DMS79 (cell line): ENCODE results near the gene LCP2.

Experiments used
- DNase-seq: peaks from one replicate; lab custom pipeline; 2025; lab: John Stamatoyannopoulos, UW

Gene LCP2

DNA sequence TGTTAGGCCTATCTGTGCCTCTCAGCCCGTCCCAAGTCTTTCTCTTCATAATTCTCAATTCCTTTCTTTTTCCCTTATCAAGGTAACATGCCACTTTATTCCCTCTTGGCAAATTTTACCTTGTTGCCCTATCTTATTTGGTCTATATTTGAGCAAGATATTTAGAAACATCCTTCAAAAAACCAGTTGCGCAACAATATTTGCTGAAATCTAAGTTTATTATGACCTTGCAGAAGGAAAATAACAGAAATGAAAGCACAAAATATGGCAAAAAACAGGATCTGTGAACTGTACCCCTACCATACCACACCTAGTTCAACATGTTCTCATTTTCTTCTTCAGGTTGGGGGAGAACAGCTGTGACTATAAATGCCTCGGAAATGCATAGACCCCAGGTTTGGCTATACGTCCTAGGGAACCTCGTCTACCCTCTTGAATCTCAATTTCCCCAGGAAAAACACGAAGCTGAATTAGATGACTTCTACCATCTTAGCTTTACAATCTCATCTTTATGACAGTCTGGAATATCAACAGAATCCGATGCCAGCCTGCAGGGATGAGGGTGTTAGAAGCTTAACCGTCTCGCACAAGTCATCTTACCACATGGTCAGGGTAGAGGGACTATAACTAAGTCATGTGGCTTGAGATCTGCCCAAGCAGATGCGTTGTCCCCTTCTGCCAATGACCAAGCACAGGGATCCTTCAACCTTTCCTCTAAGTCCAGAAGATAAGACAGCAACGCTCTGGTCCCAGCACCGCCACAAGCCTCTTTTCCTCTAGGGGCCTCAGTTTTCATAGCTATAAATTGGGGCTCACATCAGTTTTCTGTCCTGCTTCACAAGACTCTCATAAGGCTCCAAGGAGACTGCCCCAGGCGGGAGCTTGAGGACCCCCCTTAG is 1.3 kb downstream of the LCP2 start:
- no peak for DNase-seq

DNA sequence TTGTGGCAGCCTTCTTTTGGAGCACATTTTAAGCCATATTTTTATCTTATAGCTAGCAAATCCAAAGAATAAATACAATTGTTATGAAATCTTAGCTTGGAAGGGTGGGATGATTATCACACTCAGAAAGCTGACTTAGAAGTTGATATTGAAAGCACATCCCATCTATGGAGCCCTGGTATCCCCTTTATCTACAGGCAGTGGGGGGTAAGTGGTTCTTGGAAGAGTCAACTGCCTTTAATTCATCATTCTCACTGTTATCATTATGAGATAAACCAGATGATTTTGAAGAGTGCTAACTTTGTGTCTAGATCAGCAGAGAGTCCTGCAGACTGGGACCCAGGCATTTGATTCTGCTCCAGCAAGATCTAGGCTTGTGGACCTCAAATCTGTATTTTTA is 3.0 kb downstream of the LCP2 start:
- DNase-seq: no peak

DNA sequence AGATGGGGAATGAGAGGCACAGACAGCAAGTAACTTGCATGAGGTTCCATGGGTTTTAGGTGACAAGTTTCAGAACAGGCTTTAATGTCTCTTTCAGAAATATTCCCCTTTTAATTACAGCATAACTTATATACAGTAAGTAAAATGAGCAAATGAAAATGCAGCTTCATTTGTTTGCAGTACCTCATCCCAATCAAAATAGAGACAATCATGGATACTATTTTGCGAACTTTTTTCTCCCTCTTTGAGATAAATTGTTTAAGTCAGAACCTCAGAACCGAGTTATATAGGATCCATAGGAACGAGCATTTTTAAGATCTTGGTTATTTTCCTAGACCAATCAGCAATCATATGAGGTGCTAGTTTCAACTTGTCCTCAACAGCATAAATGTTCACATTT is 3.5 kb downstream of the LCP2 start:
- no peak for DNase-seq

DNA sequence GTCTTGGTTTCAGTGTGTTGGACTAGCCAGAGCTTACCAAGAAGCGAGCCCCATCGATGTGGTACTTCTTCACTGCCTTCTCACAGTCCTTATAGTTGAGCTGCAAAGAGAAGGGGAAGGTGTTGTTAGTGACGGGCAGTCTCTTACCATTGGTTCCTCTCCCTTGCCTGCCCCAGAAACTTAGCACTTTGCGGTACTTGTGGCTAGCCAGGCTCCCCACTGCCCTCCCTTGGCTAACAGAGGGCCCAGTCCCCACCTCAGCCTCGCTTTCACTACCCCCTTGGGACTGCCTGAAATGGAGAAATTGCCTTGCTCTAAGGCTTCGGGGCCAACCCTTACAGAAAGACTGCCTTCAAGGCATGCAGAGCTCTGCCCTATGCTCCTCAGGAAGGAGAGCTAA is 4.3 kb downstream of the LCP2 start:
- no peak for DNase-seq

DNA sequence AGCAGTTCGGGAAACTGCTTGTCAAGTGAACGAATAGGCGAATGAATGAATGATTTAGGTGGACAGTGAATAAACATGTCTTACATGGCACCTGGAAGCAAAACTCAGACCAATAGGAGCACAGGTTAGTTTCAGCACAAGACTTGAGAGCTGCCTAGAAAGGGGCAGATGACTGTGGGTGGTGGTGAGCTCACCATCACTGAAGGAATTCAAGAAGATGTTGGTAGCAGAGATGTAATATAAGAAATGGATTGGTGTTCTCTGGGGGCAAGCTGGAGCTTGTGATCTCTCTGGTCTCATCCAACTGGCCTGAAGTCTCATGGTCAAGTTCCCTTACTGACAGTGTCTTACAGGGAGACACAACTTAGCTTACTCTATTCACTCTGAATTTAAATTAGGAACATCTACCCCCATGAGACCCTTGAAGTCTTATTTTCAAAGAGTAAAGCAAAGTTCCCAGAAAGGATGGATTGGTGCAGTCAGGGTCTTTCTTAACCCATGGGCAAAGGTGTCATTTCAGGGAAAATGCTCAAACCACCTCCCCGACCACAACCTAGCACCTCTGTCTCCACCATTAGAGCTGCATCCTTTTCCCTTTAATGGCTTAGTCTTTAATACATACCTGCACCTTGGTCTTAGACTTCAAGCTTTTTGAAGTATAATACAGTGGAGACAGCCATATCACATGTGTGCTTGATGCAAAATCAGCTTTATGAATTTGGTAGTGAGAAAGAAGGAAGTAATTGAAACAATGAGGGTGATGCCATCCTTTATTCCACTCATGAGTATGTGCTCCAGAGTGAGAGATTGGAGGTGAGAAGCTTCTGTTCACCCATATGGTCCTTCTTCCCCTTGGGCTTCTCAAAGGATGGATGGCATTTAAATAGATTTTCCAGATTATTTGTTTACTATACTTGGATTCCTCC is 5.1 kb downstream of the LCP2 start:
- no peak for DNase-seq

DNA sequence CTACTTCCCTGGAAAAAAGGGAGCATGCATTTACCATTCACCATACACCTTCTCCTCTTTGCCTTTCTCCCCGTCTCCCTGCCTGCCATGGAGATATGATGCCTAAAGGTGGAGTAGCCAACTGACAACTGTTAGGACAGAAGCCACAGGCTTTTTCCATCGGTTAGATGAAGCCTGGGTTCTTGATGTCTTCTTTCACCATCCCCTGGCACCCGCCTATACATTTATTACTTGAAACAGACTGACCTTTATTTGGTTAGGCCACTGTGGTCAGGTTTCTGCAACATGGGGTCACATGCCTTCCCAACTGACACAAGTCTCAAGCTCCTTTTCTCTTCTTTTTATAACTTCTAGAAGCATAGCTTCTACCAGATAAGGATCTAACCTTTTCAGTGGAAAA is 7.1 kb downstream of the LCP2 start:
- no peak for DNase-seq

DNA sequence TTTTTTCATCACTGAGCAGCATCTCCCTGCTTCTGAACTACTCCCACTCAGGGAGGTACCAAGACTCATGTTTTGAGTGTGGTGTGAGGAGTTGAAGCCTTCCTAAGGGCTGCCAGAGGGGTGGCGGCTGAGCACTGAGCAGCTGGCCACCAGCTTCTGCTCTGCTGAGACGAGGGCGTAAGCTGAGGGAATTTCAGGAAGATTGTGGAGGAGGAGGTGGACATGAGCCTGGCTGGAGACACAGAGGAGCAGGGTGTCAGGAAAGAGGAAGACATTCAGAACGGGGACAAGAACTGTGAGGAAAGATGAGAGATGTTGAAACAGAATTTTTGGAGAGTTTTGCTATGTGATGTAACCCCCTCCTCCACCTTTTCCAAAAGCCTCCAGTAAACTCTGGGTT is 7.8 kb downstream of the LCP2 start:
- DNase-seq: no peak

DNA sequence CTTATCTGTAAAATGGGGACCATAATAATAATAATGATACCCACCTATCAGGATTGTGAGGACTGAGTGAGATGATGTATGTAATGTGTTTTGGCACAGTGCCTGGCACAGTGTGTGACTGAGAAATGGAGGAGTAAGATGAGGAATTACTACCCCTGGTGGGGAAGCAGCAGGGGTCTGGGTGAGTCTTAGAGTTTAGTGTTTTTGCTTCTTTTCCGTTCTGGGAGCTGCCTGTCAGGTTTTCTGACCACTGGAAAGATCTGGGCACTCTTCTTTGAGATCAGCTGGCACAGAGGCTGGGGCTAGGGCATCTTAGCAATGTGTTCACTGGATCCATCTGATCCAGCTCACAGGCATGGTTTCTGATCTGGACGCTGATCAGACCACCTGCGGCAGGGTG is 8.5 kb downstream of the LCP2 start:
- DNase-seq: no peak

DNA sequence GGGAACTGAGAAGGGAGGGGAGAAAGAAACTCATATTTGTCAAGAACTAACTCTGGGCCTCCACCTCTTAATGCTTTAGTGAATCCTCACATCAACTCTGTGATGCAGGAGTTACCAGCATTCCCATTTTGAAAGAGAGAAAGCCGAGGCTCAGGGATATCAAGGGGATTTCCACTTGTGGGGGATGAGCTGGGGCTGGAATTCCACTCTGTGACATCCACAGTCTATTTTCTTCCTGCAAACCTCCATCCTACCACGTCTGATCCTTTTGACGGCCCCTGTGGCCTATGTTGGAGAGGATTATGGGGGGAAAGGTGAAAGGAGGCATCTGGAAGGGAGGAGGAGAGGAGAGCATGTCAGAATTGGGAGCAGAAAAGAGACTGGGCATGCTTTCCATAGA is 9.0 kb downstream of the LCP2 start:
- DNase-seq: no peak

DNA sequence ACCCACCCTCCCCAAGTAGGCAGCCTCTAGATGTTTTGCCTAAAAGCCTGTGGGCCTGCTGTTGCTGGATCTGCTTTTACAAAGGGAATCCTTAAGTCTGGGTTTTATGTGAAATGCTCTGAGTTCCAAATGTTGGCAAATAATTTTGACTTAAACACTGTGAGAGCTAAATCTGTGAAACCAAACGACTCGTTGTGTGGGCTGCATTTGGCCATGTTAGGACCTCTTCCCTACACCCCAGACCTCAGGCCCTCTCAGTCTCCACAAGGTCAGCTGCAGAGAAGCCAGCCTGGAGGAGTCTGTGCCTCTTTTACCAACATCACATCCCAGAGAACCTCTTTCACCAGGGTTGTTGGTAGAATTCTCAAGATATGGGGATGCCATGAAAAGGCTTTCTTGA is 9.4 kb downstream of the LCP2 start:
- DNase-seq: no peak

DNA sequence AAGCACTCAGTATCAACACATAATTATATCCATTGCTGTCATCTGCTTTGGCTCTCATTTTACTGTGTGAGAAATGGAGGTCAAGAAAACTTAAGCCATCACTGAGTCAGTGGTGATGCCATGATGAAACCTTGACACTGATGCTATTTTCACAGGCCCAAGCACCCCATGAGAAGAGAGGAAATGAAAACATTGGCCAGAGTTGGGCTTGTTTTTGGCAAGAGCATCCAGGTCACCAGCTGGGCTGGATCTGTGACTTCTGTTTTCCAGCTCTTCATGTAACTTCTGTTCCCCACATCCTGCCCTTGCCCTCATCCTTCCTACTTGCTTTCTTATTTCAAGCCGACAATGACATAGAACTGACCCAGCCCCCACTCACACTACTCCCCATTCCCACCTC is 10.0 kb downstream of the LCP2 start:
- DNase-seq: no peak

DNA sequence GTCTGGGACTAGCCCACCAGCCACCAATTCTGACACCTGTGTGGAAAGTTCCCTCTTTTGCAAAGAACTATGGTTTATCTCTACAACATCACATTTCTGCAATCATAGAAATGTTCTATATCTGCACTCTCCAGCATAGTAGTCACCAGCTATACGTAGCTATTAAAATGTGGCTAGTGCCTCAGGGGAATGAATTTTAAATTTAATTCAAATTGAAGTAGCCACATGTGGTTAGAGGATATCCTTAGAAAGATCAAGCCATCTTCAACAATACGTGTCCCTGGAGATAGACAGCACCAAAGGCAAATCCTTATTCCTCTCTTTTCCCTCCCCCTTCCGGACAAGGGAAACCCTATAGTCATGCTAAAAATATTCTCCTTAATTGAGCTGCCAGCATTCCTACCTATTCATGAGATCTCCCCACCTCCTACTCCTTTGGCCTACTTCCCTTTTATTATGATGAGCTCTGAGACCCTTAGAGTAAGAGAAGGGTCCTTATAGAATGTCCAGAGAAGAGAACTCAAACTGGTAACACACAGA is 11.1 kb downstream of the LCP2 start:
- DNase-seq: no peak

DNA sequence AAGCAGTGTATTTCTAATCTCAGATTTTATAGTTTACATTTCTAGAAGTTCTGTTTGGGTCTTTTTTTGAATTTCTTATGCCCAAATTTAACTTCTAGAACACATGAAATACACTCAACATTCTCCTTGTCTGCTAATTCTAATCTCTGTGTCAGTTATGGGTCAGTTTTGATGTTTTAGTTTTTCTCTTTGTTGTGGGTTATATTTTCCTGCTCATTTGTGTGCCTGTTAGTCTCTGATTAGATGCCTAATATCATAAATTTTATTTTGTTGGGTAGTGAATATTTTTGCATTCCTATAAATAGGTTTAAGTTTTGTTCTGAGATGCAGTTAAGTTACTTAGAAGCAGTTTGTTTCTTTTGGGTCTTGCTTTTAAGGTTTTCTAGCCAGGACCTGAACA is 12.4 kb downstream of the LCP2 start:
- DNase-seq: no peak

DNA sequence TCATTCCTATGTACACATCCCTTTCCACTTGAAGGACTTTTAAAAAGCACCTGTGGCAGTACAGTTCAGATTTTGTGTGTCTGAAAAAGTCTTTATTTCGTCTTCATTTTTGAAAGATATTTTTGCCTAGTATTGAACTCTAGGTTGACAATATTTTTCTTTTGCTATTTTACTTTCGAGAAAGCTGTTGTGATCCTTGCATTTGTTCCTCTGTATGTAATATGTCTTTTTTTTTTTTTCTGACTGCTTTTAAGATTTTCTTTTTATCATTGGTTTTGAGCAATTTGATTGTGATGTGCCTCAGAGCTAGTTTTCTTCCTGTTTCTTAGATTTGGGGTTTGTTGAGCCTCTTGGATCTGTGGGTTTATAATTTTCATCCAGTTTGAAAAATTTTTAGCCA is 13.3 kb downstream of the LCP2 start:
- no peak for DNase-seq

DNA sequence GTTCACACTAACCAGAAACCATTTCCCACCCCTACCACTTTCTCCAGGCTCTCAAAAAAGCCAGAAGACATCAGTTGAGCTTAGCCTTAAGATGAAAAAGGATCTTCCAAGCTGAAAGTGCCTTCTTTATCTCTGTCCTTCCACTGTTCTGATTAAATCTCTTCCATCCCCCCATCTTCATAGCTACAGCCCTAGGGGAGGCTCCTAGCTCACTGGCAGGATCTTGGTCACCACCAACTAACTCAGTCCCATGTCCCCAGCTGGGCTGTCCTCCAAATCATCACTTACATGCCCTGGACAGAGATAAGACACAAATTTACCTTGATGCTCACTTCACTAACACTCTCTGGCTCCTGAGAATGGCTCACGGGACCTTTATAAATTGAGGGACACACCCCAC is 14.3 kb downstream of the LCP2 start:
- no peak for DNase-seq

DNA sequence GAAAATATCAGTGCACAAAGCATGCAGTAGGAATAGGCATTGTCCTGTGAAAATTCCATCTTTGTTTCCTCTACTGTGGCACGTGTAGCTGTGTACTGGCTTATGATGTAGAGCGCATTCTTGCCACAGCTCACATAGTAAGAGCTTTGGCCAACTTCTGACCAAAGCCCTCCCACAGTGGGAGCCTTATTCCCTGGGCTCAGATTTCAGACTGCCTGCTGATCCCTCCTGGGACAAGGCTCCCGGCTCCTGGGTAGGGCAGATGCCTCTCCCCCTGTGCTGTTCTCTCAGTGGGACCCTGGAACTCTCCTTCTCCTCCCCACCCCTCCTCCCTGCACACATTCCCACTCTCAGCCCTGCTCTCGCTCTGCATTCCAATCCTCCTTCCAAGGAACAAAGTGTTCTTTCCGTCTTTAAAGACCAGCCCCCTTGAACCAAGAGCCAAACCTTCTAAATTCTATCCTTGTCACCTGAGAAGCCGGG is 17.5 kb downstream of the LCP2 start:
- DNase-seq: no peak

DNA sequence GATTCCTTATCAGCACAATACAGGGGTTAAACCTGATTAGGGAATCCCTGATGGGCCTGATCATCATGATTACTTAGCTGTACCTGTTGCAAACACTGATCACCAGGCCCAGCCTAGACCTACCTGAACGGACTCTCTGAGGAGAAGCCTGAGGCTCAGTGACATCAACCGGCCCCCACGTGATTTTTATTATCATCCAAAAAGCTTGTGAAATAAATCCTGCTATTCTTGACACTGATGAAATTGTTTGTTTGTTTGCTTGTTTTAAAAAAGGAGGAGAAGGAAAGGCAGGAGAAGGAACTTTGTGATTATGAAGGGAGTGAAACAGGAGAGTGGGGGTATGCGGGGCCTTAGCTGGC is 18.1 kb downstream of the LCP2 start:
- no peak for DNase-seq

DNA sequence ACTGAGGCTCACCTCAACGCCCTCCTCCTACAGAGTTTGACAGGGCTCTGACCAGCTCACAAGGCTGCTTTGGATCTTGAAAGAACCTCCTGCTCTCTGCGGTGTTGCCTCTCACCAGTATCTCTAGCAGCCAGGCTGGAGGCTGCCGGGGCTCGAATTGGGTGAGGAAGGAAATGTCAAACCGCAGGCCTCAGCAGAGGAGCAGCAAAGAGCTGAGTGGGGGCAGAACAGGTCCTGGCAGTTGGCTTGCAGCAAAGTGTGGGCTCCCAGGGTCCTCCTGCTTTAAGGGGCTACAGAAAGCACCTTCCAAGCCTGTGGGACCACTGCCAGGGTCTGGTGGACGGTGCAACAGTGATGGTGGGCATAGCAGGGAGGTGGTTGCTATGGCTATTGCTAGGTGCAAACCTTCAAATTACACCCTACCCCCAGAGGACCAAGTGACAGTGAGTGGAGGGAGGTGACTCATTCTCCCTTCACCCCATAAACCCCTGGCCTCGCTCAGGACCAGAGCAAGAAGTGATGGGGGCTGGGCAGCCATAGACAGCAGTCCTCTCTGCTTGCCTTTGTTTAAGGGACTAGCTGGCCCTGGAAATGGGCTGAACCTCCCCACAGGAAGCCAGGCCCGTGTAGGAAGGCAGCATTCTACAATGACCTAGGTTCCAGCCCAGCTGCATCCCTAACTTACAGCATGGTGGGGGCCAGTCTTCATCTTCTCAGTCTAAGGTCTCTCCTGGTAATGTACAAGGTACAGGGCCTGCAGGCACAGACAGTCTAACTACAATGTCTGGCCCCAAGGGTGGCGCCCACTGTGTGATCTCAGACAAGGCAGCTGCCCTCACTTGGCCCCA is 18.7 kb downstream of the LCP2 start:
- no peak for DNase-seq

DNA sequence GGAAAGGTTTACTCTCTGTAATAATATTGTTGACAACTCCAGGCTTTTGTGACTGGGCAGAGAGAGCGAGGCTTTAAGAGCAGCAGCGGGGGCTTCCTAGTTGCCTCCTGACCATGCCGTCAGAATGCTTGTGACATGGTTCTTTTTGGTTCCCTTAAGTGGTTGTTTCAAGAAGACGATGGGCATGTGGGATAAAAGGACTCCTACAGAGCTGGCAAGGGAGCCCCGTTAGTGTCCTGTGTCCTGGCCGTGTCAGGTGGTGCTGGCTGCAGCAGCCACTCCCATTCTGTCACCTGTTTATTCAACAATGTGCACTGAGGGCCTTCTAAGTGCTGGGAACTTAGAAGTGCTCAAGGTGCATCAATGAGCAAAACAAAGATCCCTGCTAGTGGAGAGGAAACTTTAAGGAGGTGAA is 19.7 kb downstream of the LCP2 start:
- DNase-seq: no peak

DNA sequence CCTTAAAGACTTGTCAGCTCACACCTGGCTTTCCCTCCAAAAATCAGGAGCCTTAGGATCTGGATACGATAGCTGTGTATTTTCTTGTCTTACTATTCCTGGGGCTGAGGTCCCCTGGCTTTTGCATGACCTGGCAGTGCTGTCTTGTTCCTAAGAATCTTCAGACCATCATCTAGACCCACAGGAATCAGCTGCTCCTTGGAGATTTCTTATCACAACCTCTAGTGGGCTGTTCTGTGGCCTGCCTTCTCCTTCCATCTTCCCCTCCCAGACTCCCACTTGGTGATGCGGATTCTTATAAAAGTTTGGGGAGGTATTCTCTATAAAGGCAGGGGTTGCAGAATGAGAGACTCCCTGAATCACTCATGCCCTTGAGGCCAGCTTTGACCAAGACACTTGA is 21.4 kb downstream of the LCP2 start:
- DNase-seq: no peak

DNA sequence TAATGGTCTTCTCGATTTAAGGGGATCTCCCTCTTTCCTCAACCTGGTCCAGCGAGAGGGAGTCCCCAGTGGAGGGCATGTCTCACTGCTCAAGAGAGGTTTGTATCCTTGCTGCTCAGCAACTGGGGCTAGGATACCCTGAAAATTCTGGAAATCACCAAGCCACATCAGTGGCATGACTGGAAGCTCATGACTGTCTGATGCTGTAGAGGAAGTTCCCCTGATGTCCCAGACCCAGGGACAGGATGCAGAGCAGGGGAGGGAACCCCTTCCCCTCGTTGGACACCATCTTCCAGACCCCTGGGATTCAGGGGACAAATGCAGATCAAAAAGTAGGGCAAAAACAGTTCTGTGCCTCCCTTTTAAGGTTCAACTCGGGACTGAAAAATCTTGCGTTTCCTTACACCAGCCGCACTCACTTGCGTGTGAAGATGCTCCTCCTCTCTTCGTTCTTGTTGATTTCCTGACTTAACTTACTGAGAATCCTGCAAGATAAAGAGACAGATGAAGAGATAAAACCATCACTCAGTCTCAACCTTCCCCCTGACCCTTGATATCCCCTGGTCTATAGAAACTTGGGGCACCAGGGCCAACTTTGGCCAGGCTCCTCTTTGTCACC is 22.1 kb downstream of the LCP2 start:
- DNase-seq: no peak
